ENCODE data around the gene EMC10.

Gene EMC10

GRCh38 chr19:50488389-50489194 is 12.3 kb downstream of the EMC10 start:
- H3K27me3 ChIP-seq (ENCODE audit: insufficient read depth, insufficient read length), result peaks cover 37% of the 10 kb centered on the region
- H3K4me3 ChIP-seq (ENCODE audit: insufficient read length, low read depth), result no peak overlapping the region
- TF ChIP-seq ZNF274 (IDR thresholded peaks at IDR 0.05; ENCODE audit: low read depth, low read length), result no peak
- TF ChIP-seq YY1 (IDR thresholded peaks at IDR 0.05; ENCODE audit: insufficient read depth, insufficient read length), result no peak
- no peak for TF ChIP-seq SUZ12 (IDR thresholded peaks at IDR 0.05; ENCODE audit: extremely low read depth, insufficient read depth, insufficient read length)
- H3K9me3 ChIP-seq (ENCODE audit: insufficient read depth, low read length), result peaks cover 36% of the 10 kb centered on the region
- no peak overlapping the region for H3K9ac ChIP-seq (ENCODE audit: insufficient read length, low read depth)
- H3K36me3 ChIP-seq (ENCODE audit: insufficient read depth, insufficient read length, low read length), result no peaks in the 10 kb centered on the region
- DNase-seq (ENCODE audit: low read depth, low spot score), result no peak
- H3K4me1 ChIP-seq (ENCODE audit: insufficient read depth, insufficient read length), result peaks cover 4% of the 10 kb centered on the region

GRCh38 chr19:50489461-50490011 is 13.2 kb downstream of the EMC10 start:
- Histone ChIP-seq H3K9me3 (ENCODE audit: insufficient read depth, low read length) (peaks cover 36% of the 10 kb centered on the region), H3K9ac (ENCODE audit: insufficient read length, low read depth) (no peak overlapping the region), H3K36me3 (ENCODE audit: insufficient read depth, insufficient read length, low read length) (no peaks in the 10 kb centered on the region), H3K27me3 (ENCODE audit: insufficient read depth, insufficient read length) (peaks cover 46% of the 10 kb centered on the region), H3K4me1 (ENCODE audit: insufficient read depth, insufficient read length) (peaks cover 4% of the 10 kb centered on the region), H3K4me3 (ENCODE audit: insufficient read length, low read depth) (no peak overlapping the region)
- no peak for TF ChIP-seq SUZ12 (IDR thresholded peaks at IDR 0.05; ENCODE audit: extremely low read depth, insufficient read depth, insufficient read length)
- TF ChIP-seq ZNF274 (IDR thresholded peaks at IDR 0.05; ENCODE audit: low read depth, low read length), result no peak
- TF ChIP-seq YY1 (IDR thresholded peaks at IDR 0.05; ENCODE audit: insufficient read depth, insufficient read length), result no peak
- DNase-seq (ENCODE audit: low read depth, low spot score), result no peak

- DNase-seq (ENCODE audit: low read depth, low spot score), result no peak
- Histone ChIP-seq H3K27me3 (ENCODE audit: insufficient read depth, insufficient read length) (peaks cover 55% of the 10 kb centered on the region), H3K4me3 (ENCODE audit: insufficient read length, low read depth) (no peak overlapping the region), H3K4me1 (ENCODE audit: insufficient read depth, insufficient read length) (peaks cover 4% of the 10 kb centered on the region), H3K9me3 (ENCODE audit: insufficient read depth, low read length) (peaks cover 28% of the 10 kb centered on the region), H3K9ac (ENCODE audit: insufficient read length, low read depth) (no peak overlapping the region), H3K36me3 (ENCODE audit: insufficient read depth, insufficient read length, low read length) (no peaks in the 10 kb centered on the region)
- no peak for TF ChIP-seq ZNF274 (IDR thresholded peaks at IDR 0.05; ENCODE audit: low read depth, low read length)
- TF ChIP-seq SUZ12 (IDR thresholded peaks at IDR 0.05; ENCODE audit: extremely low read depth, insufficient read depth, insufficient read length), result no peak
- no peak for TF ChIP-seq YY1 (IDR thresholded peaks at IDR 0.05; ENCODE audit: insufficient read depth, insufficient read length)
These were observed 14.1 kb downstream of the EMC10 start for GRCh38 chr19:50490411-50490811.

GRCh38 chr19:50490991-50491472 is 14.7 kb downstream of the EMC10 start:
- TF ChIP-seq YY1 (IDR thresholded peaks at IDR 0.05; ENCODE audit: insufficient read depth, insufficient read length) (no peak), ZNF274 (IDR thresholded peaks at IDR 0.05; ENCODE audit: low read depth, low read length) (no peak), SUZ12 (IDR thresholded peaks at IDR 0.05; ENCODE audit: extremely low read depth, insufficient read depth, insufficient read length) (no peak)
- H3K27me3 ChIP-seq (ENCODE audit: insufficient read depth, insufficient read length), result peaks cover 58% of the 10 kb centered on the region
- no peak for DNase-seq (ENCODE audit: low read depth, low spot score)
- no peak overlapping the region for H3K4me3 ChIP-seq (ENCODE audit: insufficient read length, low read depth)
- H3K4me1 ChIP-seq (ENCODE audit: insufficient read depth, insufficient read length), result peaks cover 4% of the 10 kb centered on the region
- no peak overlapping the region for H3K9ac ChIP-seq (ENCODE audit: insufficient read length, low read depth)
- H3K36me3 ChIP-seq (ENCODE audit: insufficient read depth, insufficient read length, low read length), result no peaks in the 10 kb centered on the region
- peaks cover 22% of the 10 kb centered on the region for H3K9me3 ChIP-seq (ENCODE audit: insufficient read depth, low read length)

GRCh38 chr19:50492303-50493052 is 16.2 kb downstream of the EMC10 start:
- H3K27me3 ChIP-seq (ENCODE audit: insufficient read depth, insufficient read length), result peaks cover 70% of the 10 kb centered on the region
- H3K4me3 ChIP-seq (ENCODE audit: insufficient read length, low read depth), result no peak overlapping the region
- H3K36me3 ChIP-seq (ENCODE audit: insufficient read depth, insufficient read length, low read length), result no peaks in the 10 kb centered on the region
- TF ChIP-seq ZNF274 (IDR thresholded peaks at IDR 0.05; ENCODE audit: low read depth, low read length) (no peak), SUZ12 (IDR thresholded peaks at IDR 0.05; ENCODE audit: extremely low read depth, insufficient read depth, insufficient read length) (no peak)
- peaks cover 4% of the 10 kb centered on the region for H3K4me1 ChIP-seq (ENCODE audit: insufficient read depth, insufficient read length)
- DNase-seq (ENCODE audit: low read depth, low spot score), result no peak
- peaks cover 8% of the 10 kb centered on the region; the same call in 1 of the 2 replicates for H3K9me3 ChIP-seq (ENCODE audit: insufficient read depth, low read length)
- H3K9ac ChIP-seq (ENCODE audit: insufficient read length, low read depth), result no peak overlapping the region

GRCh38 chr19:50493171-50493570 is 16.9 kb downstream of the EMC10 start:
- no peak for DNase-seq (ENCODE audit: low read depth, low spot score)
- peaks cover 73% of the 10 kb centered on the region for H3K27me3 ChIP-seq (ENCODE audit: insufficient read depth, insufficient read length)
- no peak overlapping the region for H3K9ac ChIP-seq (ENCODE audit: insufficient read length, low read depth)
- H3K4me1 ChIP-seq (ENCODE audit: insufficient read depth, insufficient read length), result peaks cover 4% of the 10 kb centered on the region
- no peak overlapping the region for H3K4me3 ChIP-seq (ENCODE audit: insufficient read length, low read depth)
- peaks cover 7% of the 10 kb centered on the region; the same call in 1 of the 2 replicates for H3K9me3 ChIP-seq (ENCODE audit: insufficient read depth, low read length)
- H3K36me3 ChIP-seq (ENCODE audit: insufficient read depth, insufficient read length, low read length), result no peaks in the 10 kb centered on the region
- TF ChIP-seq YY1 (IDR thresholded peaks at IDR 0.05; ENCODE audit: insufficient read depth, insufficient read length) (no peak), SUZ12 (IDR thresholded peaks at IDR 0.05; ENCODE audit: extremely low read depth, insufficient read depth, insufficient read length) (no peak), ZNF274 (IDR thresholded peaks at IDR 0.05; ENCODE audit: low read depth, low read length) (no peak)
